HG02623 (cell line): ENCODE data around the gene PRMT5.
"Not testable (repeated sequence)": the region's sequence is repeated elsewhere in the genome, so short reads cannot be mapped to it uniquely, and the experiment has no call there.

Experiments
- ATAC-seq: cut with Tn5 transposase; IDR thresholded peaks from one replicate; pipeline ENCODE4 v1.9.1; 2021; ENCODE audit warnings: moderate library complexity; ENCODE audit not compliant: unreplicated experiment

The PRMT5 gene

GRCh38 chr14:22929104-22929960 is at the start of gene PRMT5:
Gene PRMT5, minus strand, starts transcription at chr14:22929376. Its CDS starts 15 bp downstream, at chr14:22929361.
- peak; percentile 86 for ATAC-seq

- no peak for ATAC-seq
These were observed 49.3 kb upstream of the PRMT5 start for GRCh38 chr14:22978487-22978837.

DNA sequence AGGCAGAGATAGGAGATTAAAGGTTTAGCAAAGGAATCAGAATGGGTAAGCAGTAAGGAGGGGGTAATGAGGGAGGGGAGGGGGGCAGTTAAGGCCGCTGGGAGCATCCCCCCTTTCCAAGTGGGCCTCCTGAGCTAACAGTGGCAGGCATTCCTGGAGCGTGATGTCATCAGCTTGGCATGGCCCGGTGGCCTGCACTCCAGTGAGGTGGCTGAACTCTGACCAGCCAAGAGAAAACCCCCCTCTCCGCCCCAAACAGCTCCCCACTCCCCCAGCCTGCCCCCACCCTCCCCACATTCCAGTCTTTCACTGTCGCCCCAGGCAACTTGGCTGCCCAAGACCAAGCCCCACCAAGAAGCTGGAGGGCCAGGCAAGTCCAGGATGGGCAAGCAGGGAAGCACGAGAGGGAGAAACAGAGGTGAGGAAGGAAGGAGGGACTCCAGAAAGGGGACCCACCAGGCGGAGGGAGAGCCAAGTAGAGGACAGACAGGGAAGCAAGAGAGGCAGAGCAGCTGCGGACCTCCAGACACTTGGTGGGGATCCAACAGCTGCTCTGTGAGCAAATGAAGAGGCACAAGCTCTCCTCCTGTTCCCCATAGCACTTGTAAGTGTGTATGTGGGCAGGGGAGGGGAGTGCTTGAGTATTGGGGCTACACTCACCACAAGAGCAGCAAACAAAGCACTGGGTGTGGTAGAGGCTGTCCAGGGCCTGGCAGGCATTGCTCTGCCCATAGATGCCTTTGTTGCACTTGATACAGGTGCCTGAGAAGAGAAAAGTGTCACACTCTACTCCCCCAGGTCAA is 48.7 kb upstream of the PRMT5 start:
- ATAC-seq = no peak

- no peak for ATAC-seq
These were observed 48.2 kb upstream of the PRMT5 start for GRCh38 chr14:22977434-22977683.

GRCh38 chr14:22976620-22977433 is 47.7 kb upstream of the PRMT5 start:
- no peak for ATAC-seq

- ATAC-seq = no peak
These were observed 45.5 kb upstream of the PRMT5 start for GRCh38 chr14:22974530-22975313.

DNA sequence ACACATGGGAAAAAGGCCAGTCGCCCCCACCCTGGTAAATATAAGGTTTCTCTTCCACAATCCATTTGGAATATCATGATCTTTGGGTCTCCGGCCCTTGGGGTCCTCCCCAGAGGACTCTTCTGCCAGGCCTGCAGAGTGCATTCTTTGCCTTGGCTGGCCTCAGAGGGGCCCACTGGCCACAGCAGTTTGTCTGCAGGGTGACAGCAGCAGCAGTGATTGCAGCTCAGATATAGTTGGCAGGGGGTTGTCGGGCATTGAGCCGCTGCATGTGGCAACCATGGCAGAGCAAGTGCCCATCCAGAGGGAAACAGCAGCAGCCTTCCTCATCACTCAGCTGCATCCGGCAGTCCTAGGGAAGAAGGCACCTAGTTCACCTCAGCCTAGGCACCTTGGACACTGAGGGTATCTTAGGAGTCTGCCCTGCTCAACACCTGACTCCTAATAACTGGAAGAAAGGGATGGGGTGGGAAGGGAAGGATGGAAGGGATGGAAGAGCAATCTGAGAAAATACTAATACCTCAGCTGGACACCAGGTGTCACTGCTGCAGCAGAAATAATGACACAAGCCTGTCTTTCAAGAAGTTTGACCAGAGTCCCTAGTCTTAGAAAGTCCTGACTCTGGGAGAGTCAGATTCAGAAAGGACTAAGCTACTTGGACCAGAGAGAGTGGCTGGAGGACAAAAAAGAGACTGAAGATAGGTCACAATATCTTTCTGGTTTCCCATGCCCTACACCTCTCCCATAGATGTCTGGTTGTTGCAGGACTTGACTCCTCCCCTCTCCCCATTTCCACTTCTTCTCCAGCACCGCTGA is 44.2 kb upstream of the PRMT5 start:
- ATAC-seq = no peak

GRCh38 chr14:22972313-22972930 is 43.2 kb upstream of the PRMT5 start:
- no peak for ATAC-seq

DNA sequence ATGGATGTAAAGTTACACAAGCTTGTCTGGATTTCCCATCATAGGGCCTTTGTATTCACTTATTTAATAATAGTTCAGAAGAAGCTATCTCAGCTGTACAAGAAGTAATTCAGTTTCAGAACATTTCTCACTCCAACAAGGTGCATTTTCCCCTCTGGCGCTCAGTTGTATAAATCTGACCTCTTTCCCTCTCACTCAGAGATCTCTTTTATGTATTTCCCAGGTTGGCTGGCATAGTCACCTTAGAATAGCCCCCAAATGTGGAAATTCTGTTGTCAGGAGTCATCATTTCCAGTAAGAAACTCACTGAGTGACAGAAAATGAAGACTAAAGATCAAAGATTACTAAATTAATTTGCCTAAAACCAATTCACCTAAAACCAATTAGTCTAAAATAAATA is 42.0 kb upstream of the PRMT5 start:
- ATAC-seq = no peak

GRCh38 chr14:22966783-22967269 is 37.6 kb upstream of the PRMT5 start:
- ATAC-seq = no peak

DNA sequence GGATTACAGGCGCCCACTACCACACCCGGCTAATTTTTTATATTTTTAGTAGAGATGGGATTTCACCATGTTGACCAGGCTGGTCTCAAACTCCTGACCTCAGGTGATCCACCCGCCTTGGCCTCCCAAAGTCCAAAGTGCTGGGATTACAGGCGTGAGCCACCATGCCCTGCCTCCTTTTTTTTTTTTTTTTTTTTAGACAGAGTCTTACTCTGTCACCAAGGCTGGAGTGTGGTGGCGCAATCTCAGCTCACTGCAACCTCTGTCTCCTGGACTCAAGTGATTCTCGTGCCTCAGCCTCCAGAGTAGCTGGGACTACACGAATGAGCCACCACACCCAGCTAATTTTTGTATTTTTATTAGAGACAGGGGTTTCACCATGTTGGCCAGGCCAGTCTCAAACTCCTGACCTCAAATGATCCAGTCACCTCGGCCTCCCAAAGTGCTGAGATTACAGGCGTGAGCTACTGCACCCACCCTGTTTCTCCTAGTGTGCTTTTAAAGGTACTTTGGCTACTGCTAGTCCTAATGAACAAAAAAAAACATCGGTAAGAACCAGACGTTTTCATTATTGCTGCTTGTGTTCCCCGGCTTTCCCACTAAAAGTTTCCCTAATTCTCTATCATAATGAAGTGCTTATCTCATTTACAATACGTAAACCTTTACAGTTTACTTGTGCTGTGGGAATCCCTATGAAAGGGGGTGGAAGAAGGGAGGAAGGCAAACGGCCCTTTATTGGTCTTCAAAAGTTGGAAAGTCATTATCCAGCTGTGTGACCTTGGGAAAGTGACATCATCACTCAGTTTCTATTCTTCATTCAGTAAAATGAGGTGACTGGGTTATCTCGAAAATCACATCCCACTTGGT is 37.0 kb upstream of the PRMT5 start:
- ATAC-seq = not testable (repeated sequence)

- ATAC-seq = no peak
These were observed 33.0 kb upstream of the PRMT5 start for GRCh38 chr14:22962061-22962676.

GRCh38 chr14:22955702-22956569 is 26.8 kb upstream of the PRMT5 start:
- ATAC-seq = no peak

GRCh38 chr14:22952418-22952817 is 23.2 kb upstream of the PRMT5 start:
- no peak for ATAC-seq

GRCh38 chr14:22951795-22952194 is 22.6 kb upstream of the PRMT5 start:
- ATAC-seq = not testable (repeated sequence)

- no peak for ATAC-seq
These were observed 16.5 kb upstream of the PRMT5 start for GRCh38 chr14:22945642-22946041.

GRCh38 chr14:22939684-22940083 is 10.5 kb upstream of the PRMT5 start:
- no peak for ATAC-seq
